ENCODE measurements around the gene TYW3.

Gene TYW3

GRCh38 chr1:74732960-74733603 lies at the start of gene TYW3, which contains the start of gene CRYZ:
Gene TYW3 (plus strand): TSS chr1:74733152. CDS start chr1:74733245, 93 bp downstream.
Gene CRYZ (minus strand): TSS chr1:74733050. CDS start chr1:74724821, 8,229 bp downstream.
- peak; percentile 82 to 83 for ATAC-seq

GRCh38 chr1:74683656-74684055 lies 49.3 kb upstream of the TYW3 start:
- no peak for ATAC-seq

- ATAC-seq, result no peak
Measured at GRCh38 chr1:74684301-74684700, 48.7 kb upstream of the TYW3 start.

- peak in 1 of 2 donors; percentile 28 for ATAC-seq
Measured at GRCh38 chr1:74686928-74687327, 46.0 kb upstream of the TYW3 start.

GRCh38 chr1:74689621-74690363 lies 43.2 kb upstream of the TYW3 start:
- ATAC-seq, result no peak

- ATAC-seq, result no peak
Measured at GRCh38 chr1:74690364-74690696, 42.6 kb upstream of the TYW3 start.

- ATAC-seq, result no peak
Measured at GRCh38 chr1:74690909-74691308, 42.0 kb upstream of the TYW3 start.

GRCh38 chr1:74693473-74693872 lies 39.5 kb upstream of the TYW3 start:
- ATAC-seq, result no peak

GRCh38 chr1:74697832-74698231 lies 35.1 kb upstream of the TYW3 start:
- no peak for ATAC-seq

- ATAC-seq, result no peak
Measured at GRCh38 chr1:74699331-74699730, 33.6 kb upstream of the TYW3 start.

- ATAC-seq, result no peak
Measured at GRCh38 chr1:74703386-74704182, 29.4 kb upstream of the TYW3 start.

- ATAC-seq, result no peak
Measured at GRCh38 chr1:74712881-74713280, 20.1 kb upstream of the TYW3 start.

GRCh38 chr1:74713849-74714248 lies 19.1 kb upstream of the TYW3 start:
- no peak for ATAC-seq

GRCh38 chr1:74714429-74715235 lies 18.3 kb upstream of the TYW3 start:
- ATAC-seq, result no peak

- ATAC-seq, result no peak
Measured at GRCh38 chr1:74715236-74715502, 17.8 kb upstream of the TYW3 start.

- ATAC-seq, result no peak
Measured at GRCh38 chr1:74715806-74716205, 17.1 kb upstream of the TYW3 start.

- ATAC-seq, result no peak
Measured at GRCh38 chr1:74716822-74717221, 16.1 kb upstream of the TYW3 start.

GRCh38 chr1:74717626-74718025 lies 15.3 kb upstream of the TYW3 start:
- ATAC-seq, result no peak

GRCh38 chr1:74726063-74726462 lies 6.9 kb upstream of the TYW3 start:
- no peak for ATAC-seq

- no peak for ATAC-seq
Measured at GRCh38 chr1:74728736-74729135, 4.2 kb upstream of the TYW3 start.

- ATAC-seq, result peak in 1 of 2 donors; percentile 11
Measured at GRCh38 chr1:74729741-74730478, 3.0 kb upstream of the TYW3 start.

- ATAC-seq, result no peak
Measured at GRCh38 chr1:74731399-74732052, 1.4 kb upstream of the TYW3 start.

Data from activated CD4-positive, CD25-positive, alpha-beta regulatory T cell treated with anti-CD3 and anti-CD28 coated beads, Interleukin-2, amount 50 U/mL, for 24 hours (primary cell).